Brain microvascular endothelial cell (primary cell): Measurements from ENCODE around the gene RAB23.

Experiments used
- DNase-seq: peaks from one replicate; pipeline ENCODE4 v3.0.0-alpha.2; 2020
- H3K27ac ChIP-seq: fragments of 250-450 bp; sonication (Bioruptor Pico); 2 replicates; pipeline ENCODE4 v1.5.1; 2020; ENCODE audit warnings: mild to moderate bottlenecking, moderate library complexity
- H3K27me3 ChIP-seq: fragments of 250-450 bp; sonication (Bioruptor Pico); replicated peaks from 2 replicates; pipeline ENCODE4 v1.5.1; 2020; ENCODE audit warnings: mild to moderate bottlenecking
- H3K36me3 ChIP-seq: fragments of 250-450 bp; sonication (Bioruptor Pico); replicated peaks from 2 replicates; pipeline ENCODE4 v1.5.1; 2020; ENCODE audit warnings: mild to moderate bottlenecking
- H3K4me3 ChIP-seq: 2 replicates; pipeline ENCODE4 v1.5.1; 2011; ENCODE audit warnings: low read depth, mild to moderate bottlenecking, control low read depth, low read length, moderate library complexity
- in situ Hi-C: cut with HindIII; loops from 2 replicates; pipeline ENCODE4 v1.10.0; 2017; ENCODE audit warnings: low sequenced_read_pairs, low pct_ligation_motif_present
- TF ChIP-seq, protein P1 (sequence below): IDR thresholded peaks from 2 replicates; pipeline ENCODE4 v1.5.1; 2011; ENCODE audit warnings: low read depth, mild to moderate bottlenecking, moderate library complexity, low read length, control low read depth, inconsistent platforms; ENCODE audit errors: missing control alignments

Gene RAB23

DNA sequence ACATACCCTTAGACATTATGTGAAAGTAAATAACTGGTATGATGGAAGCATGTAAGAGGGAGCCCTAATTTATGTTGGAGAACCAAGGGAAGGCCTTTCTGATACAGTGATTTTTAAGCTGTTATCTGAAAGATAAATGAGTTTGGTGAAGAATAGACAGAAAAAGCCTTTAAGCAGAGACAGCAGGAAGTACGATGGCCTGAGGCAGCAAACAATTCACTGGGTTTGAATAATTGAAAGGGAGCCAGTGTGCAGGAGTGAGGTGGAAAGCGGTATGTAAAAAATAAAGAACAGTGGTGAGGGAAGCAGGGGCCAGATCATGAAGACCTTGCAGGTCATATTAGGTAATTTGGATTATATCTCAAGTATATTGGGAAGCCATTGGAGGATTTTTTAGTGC, 4.1 kb upstream of the RAB23 start:
- Histone ChIP-seq H3K4me3 (no peak overlapping the region), H3K27ac (no peak overlapping the region), H3K27me3 (no peaks in the 10 kb centered on the region), H3K36me3 (no peaks in the 10 kb centered on the region)
- in situ Hi-C loops, result no loop called here
- TF ChIP-seq, protein P1, sequence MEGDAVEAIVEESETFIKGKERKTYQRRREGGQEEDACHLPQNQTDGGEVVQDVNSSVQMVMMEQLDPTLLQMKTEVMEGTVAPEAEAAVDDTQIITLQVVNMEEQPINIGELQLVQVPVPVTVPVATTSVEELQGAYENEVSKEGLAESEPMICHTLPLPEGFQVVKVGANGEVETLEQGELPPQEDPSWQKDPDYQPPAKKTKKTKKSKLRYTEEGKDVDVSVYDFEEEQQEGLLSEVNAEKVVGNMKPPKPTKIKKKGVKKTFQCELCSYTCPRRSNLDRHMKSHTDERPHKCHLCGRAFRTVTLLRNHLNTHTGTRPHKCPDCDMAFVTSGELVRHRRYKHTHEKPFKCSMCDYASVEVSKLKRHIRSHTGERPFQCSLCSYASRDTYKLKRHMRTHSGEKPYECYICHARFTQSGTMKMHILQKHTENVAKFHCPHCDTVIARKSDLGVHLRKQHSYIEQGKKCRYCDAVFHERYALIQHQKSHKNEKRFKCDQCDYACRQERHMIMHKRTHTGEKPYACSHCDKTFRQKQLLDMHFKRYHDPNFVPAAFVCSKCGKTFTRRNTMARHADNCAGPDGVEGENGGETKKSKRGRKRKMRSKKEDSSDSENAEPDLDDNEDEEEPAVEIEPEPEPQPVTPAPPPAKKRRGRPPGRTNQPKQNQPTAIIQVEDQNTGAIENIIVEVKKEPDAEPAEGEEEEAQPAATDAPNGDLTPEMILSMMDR, result no peak
- DNase-seq, result no peak

DNA sequence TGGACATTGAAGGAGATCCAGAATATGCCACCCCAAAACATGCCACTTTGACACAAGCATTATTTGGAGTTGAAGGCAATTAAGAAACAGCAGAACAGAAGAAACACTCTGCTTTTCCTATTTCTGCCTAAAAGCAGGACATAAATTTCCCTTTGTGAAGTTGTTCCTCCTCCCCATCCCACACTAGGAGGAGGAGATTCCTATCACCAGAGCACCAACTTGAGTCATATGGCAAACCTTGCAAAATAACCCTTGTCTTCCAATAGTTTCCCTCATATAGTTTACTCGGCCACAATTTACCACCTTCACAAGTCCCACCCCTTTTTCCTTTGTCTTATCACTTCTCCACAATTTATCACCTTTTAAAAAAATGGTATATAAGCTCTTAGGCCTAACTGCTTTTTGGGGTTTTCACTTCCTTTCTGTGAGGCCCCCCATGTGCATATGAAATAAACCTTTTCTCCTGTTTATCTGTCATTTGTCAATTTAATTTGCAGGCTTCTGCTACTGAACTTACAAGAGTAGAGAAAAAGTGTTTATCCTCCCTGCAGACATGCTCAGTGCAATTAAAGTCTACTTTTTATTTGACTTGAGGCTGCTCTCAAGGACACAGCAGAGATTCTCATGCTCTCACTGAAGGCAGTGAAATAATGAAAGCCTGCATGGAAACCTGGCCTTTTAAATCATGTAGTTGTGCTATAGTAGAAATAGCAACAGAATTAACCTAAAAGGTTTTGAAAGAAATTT, 2.8 kb upstream of the RAB23 start:
- no peaks in the 10 kb centered on the region for H3K27me3 ChIP-seq
- H3K36me3 ChIP-seq, result no peaks in the 10 kb centered on the region
- DNase-seq, result no peak
- H3K27ac ChIP-seq, result no peak overlapping the region
- TF ChIP-seq, protein P1, result no peak
- H3K4me3 ChIP-seq, result no peak overlapping the region
- in situ Hi-C loops, result no loop called here

DNA sequence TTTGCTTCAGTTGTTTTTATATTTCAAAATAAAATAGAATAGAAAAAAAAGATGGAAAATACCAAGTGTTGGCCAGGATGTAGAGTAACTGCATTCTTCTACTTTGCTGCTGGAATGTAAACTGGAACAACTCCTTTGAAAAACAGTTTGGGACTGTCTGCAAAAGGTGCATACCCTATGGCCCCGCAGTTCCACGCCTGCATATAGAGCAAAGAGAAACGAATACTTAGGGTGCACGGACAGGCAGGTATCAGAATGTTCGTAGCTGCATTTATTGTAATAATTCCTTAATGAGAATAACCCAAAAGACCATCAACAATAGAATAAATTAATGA, 603 bp upstream of the RAB23 start:
- Histone ChIP-seq H3K36me3 (no peaks in the 10 kb centered on the region), H3K4me3 (peak overlapping the region; percentile 88), H3K27ac (peak overlapping the region; percentile 90), H3K27me3 (no peaks in the 10 kb centered on the region)
- TF ChIP-seq, protein P1, result no peak
- DNase-seq, result no peak
- in situ Hi-C loops, result no loop called here

DNA sequence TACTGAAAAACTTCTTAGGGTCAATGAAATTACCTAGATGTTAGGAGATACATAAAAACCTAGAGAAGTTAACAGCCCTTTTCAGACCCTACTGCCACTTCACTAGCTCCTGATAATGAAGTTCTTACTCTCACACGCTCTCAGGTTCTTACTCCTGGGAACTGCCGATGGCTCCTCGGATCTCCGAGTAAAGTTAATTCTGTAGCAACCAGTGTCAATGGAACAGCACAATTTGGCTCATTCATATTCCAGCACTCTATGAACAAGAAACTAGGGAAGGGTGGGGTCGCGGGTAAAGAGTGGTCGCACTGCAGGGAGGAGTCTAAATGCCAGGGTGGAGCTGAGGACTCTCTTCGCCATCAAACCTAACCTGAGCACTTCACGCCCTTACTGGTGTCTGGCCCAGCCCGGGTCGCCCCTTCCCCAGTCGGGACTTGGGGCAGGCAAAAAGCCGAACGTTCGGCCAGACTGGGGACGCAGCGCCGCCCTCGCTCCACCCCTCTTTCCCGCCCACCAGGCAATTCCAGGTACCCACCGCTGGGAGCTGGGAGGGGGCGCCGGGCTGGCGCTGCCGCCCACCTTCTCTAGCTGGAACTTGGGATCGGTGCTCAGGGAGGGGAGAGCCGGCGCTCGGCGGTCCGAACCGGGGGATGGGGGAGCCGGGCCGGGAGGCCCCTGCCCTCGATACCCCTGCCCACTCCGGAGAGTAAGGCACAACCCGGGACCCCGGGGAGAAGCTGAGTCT, 744 bp downstream of the RAB23 start:
- DNase-seq, result peak; percentile 68
- Histone ChIP-seq H3K4me3 (peak overlapping the region; percentile 88), H3K27ac (peak overlapping the region; percentile 90), H3K36me3 (no peaks in the 10 kb centered on the region), H3K27me3 (no peaks in the 10 kb centered on the region)
- in situ Hi-C loops, result no loop called here
- TF ChIP-seq, protein P1, result peak; percentile 66

DNA sequence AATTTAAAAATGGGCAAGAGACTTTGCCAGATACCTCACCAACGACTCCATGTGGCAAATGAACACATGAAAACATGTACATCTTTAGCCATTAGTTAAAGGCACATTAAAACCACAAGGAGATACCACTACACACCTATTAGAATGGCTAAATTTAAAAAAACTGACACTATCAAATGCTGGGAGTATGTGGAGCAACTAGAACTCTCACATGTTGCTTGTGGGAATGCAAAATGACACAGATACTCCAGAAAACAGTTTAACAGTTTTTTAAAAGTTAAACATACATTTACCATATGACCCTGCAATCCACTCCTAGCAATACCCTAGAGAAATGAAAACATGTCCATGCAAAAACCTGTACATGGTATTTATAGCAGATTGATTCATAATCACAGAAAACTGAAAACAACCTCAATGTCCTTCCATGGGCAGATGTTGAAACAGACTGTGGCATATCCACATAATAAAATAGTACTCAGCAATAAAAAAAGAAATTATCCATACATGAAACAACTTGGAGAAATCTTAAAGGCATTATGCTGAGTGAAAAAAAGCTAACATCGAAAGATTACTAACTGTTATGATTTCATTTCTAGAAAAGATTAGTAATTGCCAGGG, 1.9 kb downstream of the RAB23 start:
- no peak for DNase-seq
- Histone ChIP-seq H3K36me3 (no peaks in the 10 kb centered on the region), H3K27ac (no peak overlapping the region), H3K27me3 (no peaks in the 10 kb centered on the region), H3K4me3 (peak overlapping the region; percentile 88)
- TF ChIP-seq, protein P1, result no peak
- in situ Hi-C loops, result no loop called here
